GM21367 (cell line): Measurements from ENCODE around the gene GLIS2.
A peak's percentile ranks its signal among the peaks of the same experiment; 100 is the strongest.

Experiments
- ATAC-seq: cut with Tn5 transposase; IDR thresholded peaks from one replicate; pipeline ENCODE4 v1.9.1; 2021; ENCODE audit not compliant: unreplicated experiment

The GLIS2 gene

DNA sequence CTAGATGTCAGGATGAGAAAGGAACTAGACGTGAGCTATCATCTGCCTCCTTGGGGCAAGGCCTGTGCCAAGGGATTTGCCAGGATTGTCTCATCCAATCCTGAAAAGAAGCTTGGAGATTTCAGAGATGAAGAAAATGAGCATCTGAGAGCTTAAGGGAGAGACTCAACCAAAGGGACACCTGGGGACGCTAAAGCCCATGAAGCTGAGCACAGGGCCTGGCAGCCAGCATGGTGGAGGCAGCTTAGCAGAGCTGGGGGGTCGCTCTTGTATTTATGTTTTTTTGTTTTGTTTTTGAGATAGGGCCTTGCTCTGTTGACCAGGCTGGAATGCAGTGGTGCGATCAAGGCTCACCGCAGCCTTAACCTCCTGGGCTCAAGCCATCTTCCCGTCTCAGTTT lies 18.4 kb upstream of the GLIS2 start:
- ATAC-seq = no peak

DNA sequence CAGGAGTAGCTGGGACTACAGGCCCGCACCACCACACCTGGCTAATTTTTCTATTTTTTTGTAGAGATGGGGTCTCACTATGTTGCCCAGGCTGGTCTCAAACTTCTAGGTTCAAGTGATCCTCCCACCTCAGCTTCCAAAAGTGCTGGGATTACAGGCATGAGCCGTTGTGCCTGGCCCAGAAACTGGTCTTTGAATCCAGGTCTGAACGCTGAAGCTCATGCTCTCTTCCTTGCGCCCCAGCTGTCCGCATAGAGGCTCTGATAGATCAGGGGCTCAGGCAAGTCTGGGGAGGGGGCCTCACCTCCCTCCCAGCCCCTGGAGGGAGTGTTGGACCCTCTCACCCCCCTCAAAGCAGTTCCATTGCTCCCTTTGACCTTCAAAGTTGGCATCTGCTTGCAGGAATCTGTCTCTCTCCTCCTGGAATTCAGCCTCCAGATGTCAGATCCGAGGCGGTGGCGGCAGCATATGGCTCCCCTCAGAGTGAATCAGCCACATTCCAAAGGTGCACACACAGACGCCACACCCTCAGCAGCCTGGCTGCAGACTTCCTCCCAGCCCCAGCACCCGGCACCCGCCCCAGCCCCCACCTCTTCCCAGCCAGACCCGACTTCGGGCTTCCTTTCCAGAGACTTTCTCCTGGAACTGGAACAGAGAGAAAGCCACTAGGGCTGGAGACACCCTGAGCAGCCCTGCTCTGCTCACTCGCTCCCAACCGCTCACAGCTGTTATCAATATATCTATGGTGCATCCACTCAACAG lies 16.9 kb upstream of the GLIS2 start:
- ATAC-seq = no peak

DNA sequence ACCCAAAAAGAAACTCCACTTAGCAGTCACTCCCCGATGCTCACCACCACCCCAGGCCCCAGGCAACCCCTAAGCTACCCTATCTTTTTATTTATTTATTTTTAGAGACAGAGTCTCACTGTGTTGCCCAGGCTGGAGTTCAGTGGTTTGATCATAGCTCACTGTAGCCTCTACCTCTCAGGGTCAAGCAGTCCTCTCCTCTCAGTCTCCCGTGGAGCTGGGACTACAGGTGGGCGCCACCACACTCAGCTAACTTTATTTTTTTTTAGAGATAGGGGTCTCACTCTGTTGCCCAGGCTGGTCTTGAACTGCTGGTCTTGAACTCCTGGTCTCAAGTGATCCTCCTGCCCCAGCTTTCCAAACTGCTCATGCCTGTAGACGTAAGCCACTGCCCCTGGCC lies 14.7 kb upstream of the GLIS2 start:
- no peak for ATAC-seq

DNA sequence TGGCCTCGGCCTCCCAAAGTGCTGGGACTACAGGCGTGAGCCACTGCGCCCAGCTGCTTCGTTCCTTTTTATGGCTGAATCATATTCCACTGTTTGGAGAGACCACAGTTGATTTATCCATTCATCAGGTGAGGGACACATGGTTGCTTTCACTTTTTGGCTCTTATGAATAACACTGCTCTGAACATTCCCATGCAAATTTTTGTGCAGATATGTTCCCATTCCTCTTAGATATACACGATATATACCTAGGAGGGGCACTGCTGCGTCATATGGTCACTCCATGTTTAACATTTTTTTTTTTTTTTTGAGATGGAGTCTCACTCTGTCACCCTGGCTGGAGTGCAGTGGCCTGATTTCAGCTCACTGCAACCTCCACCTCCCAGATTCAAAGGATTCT lies 13.9 kb upstream of the GLIS2 start:
- ATAC-seq = no peak

DNA sequence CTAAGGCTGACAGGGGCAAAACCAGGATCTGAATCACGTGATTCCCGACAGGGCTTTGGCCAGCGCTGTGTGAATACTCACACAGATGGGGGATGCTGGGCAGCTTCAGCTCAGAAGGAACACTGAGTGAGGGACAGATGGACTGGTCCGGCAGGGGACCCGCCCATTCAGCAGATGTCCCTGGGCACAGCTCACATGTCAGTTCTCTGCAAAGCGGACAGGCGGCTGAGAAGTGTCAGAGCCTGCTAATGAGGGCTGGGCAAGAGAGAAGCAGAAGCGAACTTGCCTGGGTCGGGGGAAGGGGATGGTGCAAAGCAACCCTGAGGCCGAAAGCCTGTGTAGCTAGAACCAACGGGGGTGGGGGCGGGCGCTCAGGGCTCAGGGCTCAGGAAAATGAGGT lies 11.9 kb upstream of the GLIS2 start:
- ATAC-seq = no peak

DNA sequence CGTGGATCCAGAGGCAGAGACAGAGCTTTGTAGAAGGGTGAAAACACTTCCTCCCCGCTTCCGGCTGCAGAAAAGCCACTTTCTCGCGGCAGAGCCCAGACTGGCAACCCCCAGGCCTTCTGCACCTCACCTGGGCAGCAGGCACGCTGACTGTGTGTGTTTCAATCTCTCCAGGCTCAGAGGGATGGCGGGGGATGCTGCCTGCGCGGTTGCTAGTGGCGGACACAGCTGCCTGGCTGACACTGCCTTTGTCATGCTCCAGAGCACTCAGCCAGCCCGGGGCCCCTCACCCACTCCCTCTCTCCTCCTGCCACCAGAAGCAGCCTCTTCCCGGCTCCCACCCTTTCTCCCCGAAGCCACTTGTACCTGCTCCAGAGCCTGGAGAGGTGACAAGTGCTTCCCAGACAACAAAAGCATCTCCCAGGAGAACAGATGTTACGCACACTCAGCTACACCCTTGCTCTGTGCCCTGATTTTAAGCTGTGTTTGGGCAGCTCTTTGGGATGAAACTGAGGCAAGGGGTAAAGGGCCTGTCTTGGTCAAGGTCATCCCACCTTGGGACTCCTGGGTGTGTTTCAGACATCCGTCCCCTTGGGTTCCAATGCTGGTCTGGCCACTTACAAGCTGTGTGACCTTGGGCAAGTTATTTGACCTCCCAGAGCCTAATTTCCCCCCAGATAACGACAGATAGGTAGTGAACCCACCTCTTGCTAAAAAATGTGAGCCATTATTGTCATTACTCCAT lies 9.2 kb upstream of the GLIS2 start:
- no peak for ATAC-seq

DNA sequence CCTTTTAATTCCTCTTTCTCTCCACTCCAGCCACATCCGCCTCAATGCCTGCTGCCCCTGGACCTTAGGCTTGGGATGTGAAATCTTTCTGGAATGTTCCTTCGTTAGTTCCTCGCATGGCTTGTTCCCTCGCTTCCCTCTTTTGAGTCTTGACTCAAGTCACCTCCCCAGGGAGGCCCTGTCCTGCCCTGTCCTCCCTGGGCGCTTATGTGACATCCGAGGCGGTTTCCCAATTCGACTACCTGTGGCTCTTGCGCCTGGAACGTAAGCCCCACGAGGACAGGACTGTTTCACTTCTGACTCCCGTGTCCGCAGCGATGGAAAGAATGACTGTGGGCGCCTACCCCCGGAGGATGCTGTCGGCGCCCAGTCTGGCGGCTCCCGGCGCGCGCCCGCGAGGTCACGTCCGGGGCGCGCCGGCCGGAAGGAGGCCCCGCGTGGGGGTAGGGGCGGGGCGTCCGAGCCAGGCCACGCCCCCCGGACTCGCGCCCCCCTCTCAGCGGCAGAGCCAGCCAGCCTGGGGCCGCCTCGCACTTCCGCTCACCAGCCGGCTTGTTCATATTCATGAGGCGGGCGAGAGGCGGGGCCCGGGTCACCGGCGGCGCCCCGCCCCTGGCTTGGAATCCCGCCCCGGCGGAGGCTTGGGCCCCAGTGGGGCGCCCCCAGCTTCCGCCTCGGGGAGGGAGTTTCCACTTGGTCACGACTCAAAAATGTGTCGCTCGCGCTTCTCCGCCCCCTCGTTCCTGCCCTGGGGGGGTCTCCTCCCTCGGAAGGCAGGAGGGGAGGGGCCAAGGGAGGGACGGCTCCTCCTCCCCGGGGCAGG lies 8.4 kb upstream of the GLIS2 start:
- ATAC-seq = peak; percentile 86

DNA sequence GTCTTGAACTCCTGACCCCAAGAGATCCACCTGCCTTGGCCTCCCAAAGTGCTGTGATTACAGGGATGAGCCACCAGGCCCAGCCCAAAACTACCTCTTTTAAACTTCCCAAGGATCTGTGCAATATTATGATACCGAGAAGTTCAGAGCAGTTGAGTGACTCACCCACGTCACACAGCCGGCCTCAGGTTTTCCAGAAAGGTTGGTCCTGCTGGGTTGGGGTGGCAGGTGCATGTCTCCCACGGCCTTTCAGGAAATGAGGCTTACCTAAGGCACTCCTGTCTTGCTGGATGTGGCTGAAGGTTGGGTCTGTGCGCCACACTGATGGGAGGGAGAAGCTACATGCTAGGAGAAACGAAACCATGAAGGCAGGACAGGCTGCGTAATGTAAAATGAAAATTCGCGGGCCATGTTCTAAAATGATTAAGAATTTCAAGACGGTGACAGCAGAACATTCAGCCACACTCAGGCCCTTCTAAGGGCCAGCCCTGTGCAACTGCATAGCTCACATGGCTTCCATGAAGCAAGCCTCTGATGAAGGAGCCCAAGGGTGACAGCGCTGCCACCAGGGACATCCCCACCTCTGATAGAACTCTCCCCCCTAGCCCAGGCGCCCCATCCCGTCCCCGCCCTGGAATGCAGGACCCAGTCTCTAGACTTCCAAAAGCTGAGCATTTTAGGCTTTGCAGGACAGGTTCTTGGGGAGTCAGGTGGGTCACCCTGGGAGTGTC lies 6.6 kb upstream of the GLIS2 start:
- ATAC-seq = no peak

DNA sequence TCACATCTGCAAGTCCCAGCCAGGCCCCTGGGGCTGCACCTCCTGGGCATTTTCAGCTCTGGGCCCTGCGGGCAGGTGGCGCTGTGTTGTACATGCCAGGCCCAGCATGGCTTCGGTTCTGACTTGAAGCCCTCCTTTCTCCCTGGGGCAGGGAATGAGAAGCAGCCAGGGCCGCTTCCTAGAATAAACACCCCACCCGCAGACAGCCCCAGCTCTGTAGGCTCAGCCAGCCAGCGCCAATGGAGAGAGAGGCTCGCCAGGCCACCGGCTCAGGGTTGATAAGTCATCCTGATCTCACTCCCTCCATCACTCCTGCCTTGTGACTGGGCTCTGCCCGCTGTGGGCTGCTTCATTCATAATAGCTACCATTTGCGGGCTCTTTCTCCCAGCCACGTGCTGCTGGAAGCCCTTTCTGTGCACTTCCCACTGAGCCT lies 6.0 kb upstream of the GLIS2 start:
- ATAC-seq = no peak

DNA sequence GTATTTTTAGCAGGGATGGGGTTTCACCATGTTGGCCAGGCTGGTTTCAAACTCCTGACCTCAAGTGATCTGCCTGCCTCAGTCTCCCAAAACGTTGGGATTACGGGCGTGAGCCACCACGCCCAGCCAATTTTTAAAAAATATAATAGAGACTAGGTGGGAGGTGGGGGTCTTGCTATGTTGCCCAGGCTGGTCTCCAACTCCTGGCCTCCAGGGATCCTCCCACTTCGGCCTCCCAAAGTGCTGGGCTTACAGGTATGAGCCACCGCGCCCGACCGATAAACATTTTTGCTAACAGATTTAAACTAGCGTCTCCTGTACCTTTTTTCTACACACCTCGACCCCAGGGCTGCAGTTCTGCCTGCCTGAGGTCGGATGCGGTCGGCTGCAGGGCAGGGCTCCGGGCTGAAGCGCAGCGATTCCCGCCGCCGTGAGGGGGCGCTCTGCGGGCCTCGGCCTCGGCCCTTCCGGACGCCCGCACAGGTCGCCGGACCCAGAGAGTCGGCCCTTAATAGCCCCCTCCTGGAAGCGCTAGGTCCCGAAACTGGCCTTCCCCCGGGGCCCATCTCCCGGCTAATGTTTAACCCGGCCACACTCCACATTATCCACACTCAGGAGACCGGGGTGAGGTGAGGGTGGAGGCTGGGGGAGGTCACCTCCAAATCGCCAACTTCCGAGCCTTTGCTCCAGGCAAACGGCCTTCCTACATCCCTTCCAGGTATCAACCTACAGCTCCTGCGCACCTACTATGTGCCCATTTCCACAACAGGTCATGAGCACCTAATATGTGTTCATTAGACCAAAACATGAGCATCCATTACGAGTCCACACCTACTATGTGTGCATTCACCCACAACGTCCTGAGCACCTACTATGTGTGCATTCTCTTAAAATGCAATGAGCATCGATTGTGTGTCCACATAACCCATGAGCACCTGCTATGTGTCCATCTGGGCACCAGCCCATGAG lies 2.0 kb upstream of the GLIS2 start:
- ATAC-seq = no peak

DNA sequence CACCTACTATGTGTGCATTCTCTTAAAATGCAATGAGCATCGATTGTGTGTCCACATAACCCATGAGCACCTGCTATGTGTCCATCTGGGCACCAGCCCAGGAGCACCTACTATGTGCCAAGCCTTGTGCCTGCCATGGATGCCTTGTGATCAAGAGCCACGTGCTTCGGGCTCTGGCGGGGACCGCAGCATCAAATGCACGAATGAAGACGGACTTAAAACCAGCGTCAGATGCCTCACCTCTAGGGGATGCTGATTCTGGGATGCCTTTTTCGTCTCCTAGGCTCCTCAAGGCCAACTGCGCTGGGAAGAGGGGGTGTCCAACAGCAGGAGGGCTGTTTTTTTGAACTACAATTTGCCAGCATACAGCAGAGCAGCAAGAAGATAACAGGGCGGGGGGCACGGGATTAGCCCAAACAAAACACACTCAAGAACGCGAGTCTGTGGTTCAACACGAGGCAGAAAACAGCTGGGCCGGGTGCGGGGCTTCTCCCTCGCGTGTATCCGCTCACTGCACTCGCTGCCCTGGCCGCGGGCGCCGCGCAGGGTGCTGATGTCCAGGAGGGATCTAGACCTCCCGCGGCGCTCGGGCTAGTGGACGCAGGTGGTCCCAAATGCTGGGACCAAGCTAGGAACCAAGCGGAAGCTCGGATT lies 1.2 kb upstream of the GLIS2 start:
- no peak for ATAC-seq

DNA sequence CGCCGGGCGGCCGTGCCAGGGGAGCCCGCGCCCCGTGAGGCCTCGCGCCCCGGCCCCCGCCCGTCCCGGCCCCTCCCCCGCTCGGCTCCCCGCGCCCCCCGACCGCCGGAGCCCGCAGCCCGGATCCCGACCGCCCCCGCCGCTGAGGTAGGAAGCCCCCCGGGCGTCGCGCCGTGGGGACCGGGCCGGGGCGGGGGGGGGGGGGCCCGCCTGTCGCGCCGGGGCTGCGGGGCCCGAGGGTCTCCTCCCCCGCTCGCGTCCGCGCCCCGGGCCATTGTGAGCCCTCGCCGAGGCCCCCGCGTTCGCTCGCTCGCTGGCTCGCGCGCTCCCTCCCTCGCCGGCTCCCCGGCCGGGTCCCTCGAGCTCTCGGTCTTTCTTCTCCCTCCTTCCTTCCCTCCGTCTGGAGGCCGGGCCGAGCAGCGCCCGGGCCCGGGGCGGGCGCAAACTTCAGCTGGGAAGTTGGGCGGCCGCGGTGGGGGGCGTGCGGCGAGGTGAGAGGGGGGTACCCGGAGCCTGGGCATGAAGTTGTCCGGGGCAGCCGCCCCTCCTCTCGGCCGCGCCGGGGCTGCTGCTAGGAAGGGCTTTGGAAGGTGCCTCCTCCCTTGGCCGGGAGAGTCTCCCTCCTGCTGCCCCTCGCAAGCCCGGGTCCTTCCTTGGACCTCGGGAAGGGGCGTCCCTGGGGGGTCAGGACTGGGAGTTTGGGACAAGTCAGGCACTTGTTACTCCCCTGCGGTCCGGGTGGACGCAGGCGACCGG lies 419 bp downstream of the GLIS2 start:
- no peak for ATAC-seq

DNA sequence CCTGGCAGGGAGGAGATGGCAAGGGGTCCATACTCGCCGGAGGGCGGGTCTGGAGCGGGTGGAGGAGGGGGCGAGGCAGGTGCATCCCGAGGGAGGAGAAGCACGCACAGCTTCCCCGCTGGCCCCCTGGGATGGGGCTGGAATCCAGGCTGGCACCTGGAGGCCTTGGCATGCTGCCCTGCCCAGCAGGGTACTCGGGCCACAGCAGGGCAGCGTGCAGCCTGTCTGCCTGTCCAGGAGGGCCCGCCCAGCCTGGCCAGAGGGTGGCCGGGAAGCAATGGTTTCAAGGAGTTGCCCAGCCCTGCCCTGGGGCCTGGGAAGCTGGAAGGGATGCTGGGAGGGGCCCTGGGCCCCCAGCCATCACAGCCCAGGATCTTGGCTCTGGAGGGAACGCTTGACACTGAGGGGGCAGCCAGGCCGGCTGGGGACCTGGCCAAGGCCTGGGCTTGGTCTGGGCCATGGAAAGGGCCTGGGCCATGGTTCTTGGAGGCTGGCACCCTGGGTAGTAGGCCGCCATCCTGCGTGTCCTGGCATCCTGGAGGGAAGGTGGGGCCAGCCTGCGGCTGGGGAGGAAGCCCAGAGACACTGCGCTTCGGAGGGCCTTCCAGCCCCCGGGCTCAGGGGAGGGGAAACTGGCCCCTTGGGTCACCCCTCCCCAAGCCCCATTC lies 1.1 kb downstream of the GLIS2 start:
- no peak for ATAC-seq

DNA sequence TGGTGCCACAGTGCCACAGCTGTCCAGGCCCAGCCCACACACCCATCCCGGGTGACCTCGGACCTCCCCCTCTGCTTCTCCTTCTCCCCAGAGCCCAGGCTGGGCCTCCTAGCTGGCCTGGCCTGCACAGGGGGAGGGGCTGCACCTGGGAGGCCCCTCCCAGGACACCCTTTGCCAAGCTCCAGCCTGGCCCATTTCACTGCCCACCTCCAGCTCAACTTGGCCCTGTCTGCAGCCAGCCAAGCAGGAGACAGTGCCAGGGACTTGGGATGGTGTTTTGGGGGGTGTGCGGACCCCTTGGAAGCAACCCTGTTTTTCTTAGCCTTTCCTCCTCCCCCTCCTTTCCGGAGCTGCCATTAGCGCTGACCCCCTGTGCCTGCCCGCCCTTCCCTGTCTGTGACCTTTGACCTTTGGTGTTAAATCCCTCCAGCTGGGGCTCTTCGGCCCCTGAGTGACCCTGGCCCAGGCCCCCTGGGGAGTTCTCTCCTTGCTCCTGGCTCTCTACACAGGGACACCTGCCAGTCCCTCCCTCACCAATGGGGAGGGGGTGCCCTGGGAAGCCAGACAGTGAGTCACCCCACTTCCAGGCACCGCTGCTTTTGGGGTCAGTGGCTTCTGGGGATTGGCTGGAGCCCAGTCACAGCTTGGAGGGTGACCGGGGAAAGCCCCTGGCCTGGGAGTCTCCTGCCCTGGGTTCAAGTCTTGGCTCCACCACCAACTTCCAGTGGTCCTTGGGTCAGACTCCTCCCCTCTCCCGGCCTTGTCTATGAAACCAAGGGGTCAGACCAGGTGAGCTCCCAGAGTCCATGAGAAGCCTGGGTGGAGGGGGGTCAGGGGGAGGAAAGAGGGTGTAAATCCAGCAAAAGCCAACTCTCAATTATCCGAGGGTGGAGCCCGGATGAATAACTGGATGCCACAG lies 1.9 kb downstream of the GLIS2 start:
- ATAC-seq = no peak

DNA sequence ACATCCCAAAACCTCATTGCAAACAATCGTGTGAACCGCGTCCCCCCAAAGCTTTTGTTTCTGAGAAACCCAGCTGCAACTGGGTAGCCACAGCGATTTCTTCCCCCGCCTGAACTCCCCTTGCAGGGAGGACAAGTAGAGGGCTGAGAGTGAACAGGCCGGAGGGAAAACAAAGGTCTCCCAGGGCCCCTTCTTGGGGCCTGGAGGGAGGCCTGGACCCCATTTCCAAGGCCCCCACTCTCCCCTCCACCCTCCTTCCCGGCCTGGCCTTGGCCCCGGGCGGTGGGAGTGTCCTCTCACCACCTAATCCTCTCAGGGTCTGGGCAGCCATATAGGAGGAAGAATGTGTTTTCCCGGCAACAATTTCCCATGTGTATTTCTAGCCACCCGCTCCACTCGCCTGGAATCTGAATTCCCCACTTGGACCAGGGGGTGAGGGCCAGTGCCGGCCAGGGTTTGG lies 2.6 kb downstream of the GLIS2 start:
- ATAC-seq = no peak

DNA sequence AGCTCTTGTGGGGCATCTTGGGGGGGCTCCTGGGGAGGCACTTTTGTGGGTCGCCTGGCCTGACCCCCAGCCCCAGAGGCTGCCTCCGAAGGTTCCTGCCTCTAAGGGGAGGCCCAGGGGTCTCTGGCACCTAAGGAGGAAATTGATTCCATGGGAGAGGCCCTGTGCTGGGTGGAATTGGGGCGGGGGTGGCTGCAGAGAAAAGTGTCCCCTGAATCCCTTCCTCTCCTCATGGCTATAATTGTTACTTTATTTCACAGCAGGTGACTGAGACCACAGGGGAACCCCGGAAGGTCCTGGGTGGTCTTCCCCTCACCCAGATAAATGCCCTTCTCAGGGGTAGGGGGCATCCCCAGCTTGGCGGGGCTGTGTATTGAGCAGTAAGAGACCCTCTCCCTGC lies 3.1 kb downstream of the GLIS2 start:
- ATAC-seq = no peak
